Stimulated activated CD4-positive, alpha-beta T cell treated with anti-CD3 and anti-CD28 coated beads, TNF-alpha, amount 100 ng/mL, for 24 hours (primary cell): ENCODE measurements around the gene BNIP2.
"Not testable (repeated sequence)": the region's sequence is repeated elsewhere in the genome, so short reads cannot be mapped to it uniquely, and the experiment has no call there.

Experiments
- DNase-seq, 3 experiments: peaks; one replicate each; pipeline ENCODE4 v3.0.0-alpha.2; 2020; ENCODE audit warnings: low read depth in 3 of 3

The BNIP2 gene, protein sequence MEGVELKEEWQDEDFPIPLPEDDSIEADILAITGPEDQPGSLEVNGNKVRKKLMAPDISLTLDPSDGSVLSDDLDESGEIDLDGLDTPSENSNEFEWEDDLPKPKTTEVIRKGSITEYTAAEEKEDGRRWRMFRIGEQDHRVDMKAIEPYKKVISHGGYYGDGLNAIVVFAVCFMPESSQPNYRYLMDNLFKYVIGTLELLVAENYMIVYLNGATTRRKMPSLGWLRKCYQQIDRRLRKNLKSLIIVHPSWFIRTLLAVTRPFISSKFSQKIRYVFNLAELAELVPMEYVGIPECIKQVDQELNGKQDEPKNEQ

DNA sequence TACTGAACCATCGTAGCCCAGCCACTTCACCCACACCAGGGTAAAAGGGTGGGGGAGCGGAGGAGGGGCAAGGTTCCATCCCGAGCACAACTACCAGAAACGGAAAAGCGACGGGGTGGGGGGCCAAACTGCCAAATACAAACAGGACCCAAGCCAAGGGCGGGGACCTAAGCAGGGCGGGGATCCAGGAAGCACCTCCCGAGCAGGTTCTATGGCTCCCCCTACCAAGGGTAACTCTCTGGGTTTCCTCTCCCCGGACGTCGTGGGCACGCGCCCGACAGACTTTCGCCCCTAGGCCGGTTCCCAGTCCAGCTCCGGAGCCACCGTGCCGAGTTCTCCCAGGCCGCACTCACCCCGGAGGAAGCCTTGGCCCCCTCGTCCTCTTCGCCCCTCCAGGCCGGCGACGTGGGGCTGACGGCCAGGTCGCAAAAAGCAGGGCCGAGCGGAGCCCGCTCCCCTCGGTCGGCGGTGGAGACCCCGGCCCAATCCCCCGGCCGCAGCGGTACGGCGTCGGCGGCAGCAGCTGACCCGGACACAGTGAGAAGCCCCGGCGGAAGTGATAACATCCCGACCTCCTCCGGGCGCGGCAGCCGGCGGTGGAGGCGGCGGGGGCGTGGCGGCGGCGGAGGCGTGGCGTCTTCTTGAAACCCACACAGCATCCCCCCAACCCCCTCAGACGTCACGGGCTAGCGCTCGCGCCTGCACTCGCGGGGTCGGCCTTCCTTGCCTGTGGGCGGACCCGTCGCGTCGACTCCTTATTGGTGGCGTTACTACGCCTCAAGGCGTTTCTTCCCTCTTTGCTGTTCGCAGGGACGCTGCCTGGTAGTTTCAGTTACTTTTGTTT, at the start of gene BNIP2:
Gene BNIP2 (minus strand): TSS at position 539 of the 844 bp plus-strand sequence. CDS start 6,863 bp downstream, outside the sequence.
- peak; percentile 93 to 98 (median 93) for DNase-seq

DNA sequence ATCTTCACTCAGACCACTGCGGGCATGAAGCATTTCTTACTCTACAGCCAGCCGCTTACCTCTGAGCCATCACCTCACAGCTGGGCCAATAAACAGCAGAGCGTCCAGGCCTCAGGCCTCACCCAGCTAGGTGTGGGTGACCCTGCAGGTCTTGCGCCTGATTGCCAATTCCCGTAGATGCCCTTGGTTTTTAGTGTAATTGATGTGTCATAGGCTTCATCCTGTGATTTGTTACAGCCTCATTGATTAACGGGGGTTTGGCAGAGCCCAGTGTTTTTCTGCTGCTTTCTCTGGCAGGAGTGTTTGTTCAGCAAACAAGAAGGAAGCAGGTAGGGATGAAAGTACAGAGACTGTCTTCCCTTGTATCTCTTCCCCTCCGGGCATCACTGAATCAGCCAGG, 49.6 kb upstream of the BNIP2 start:
- DNase-seq, result no peak

DNA sequence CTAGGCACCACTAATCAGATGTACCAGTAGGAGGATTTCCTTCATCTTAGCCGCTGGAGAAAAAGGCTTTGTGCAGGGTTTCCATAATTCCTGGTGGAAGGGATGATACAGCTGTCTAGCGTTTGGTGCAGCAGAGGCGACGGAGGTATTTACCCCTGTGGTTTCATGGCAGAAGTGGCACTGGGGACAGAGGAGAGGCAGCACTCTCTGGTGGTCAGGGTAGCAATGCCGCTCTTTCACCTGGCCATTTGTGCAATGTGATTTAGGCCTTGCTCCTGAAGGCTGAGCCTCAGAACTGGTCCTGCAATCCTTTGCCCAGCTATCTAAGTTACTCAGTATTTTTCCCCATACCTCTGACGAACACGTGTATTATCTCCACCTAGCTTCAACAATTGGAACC, 47.1 kb upstream of the BNIP2 start:
- DNase-seq, result no peak

DNA sequence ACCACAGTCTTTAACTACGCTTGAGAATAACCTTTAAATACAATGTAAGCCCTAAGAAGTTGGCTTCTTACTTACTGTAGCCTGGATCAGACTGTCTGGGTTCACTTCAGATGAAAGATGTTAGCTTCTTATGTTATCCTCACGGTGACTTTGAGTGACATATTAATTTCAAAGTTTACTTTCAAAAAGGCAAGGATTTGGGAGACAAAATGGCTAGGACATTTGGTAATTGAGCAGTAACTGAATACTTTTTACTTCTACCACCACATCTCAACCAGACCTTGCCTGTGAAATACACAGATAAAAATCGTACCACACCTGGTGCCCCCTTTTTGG, 36.0 kb upstream of the BNIP2 start:
- DNase-seq, result no peak

DNA sequence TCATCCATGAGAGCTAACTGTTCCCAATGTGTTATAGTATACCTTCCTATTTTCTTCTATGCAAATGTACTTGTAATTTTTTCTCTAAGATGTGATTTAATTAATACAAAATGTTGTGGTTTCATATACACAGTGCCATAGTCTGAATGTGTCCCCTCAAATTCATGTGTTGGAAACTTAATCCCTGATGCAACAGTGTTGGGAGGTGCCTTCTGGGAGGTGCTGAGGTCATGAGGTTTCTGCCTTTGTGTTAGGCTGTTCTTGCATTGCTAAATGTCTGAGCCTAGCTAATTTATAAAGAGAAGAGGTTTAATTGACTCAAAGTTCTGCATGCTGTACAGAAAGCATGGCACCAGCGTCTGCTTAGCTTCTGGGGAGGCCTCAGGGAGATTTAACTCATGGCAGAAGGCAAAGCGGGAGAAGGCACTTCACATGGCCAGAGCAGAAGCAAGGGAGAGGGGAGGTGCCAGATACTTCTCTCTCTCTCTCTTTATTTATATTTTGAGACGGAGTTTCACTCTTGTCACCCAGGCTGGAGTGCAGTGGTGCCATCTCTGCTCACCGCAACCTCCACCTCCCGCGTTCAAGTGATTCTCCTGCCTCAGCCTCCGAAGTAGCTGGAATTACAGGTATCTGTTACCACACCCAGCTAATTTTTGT, 34.7 kb upstream of the BNIP2 start:
- DNase-seq, result no peak

DNA sequence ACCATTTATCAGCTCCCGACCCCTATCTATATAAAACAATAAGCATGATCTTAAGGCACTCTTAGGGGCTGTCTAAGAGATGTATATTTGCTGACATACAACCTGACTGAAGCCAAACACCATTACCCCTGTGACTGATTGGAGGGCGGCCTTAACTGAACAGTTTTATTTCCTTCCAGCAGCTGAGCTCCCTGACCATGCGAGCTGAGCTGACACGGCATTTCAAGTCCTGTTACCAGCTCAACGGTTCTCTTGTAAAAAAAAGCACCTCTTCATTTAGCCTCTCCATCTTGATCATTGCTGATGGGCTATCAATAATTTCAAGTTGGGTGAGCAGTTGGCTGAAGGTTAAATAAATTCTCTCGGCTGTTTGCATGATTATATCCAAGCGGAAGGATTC, 33.4 kb upstream of the BNIP2 start:
- no peak for DNase-seq

DNA sequence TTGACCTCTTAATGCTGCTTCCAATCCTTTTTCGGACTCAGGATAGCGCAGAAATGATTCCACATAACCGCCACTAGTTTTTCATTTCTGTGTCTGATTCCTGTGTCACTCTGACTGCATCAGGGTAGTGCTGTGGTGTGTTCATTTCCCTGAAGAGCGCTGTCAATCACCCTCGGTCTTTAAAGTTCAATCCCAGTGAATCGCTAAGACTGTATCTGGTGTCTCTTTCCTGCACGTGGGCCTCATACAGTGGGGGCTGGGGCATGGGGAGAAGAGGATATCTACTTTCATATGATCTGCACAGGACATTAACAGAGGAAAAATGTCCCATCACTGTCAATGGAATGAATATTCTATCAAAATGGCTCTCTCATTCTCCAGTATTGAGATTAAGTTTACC, 32.9 kb upstream of the BNIP2 start:
- no peak for DNase-seq

DNA sequence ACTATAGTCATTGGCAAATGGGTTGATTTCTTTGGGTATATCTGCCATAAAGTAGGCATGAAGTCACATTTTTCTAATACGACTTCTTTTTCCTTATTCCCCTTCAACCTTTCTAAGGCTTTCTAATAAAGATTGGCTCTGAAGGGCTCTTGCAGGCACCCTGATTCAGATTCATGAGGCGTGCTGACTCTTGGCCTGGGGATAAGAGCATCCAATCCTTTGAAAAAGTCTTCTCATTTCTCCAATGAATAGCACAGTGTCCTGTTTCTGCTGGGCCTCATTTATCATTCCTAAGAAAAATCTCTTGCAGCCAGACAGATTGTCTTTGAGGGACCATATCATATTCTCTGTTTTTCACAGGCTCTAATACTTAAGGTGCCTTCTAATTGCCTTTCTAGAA, 32.3 kb upstream of the BNIP2 start:
- no peak for DNase-seq

DNA sequence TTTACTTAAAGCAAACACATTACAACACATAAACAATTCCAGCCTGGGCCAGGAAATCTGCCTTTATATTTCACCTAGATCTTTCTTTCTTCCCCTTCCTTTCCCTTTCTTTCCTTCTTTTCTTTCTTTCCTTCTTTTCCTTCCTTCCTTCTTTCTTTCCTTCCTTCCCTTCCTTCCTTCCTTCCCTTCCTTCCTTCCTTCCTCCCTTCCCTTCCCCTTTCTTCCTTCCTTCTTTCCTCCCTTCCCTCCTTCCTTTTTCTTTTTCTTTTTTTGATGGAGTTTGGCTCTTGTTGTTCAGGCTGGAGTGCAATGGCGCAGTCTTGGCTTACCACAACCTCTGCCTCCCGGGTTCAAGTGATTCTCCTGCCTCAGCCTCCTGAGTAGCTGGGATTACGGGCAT, 24.1 kb upstream of the BNIP2 start:
- no peak for DNase-seq

DNA sequence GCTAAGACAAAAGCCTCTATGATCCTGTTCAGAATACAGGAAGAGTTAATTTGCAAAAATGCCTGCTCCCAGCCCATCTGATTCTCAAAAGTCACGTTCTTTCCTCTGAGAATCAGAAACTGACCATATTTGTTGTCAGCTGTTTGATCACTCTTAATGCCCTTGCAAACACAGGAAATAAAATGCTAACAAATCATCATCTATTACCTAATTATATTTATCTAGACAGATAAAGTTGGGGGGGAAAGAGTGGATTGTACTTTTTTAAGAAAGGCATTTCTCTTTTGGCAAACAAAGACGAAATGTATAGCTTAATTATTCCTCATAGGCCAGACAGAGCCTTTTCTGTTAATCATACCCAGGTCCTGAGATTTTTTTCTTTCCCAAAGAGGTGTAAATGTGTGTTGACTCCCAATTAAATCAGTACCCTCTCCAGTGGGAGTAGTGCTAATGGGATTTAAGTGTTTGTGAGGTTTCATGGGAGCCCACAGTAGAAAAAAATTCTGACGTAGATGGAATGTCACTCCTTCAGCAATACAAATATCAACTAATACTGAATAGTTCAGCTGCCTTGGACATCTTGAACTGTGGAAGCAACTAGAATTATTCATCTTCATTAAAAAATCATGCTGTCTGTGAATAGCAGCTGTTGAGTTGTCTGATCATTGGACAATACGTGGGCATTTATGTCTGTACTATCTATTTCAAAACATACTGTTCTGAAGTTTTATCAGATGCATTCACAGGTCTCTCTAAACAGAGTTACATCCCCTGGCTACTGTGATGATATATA, 22.5 kb upstream of the BNIP2 start:
- no peak for DNase-seq

DNA sequence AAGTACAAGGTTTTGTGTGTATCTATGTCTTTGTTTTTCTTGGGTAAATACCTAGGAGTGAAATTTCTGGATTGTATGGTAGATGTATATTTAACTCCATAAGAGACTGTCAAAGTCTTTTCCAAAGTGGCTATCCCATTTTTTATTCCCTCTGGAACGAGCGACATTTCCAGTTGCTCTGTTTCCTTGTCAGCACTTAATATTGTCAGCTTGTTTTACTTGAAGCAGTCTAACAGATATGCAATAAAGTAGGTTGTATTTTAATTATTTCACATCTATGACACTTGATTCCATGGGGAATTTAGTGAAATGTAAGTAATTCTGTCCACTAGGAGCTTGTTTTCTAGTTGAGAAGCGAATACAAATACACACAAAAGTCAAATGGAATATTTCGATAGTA, 18.5 kb upstream of the BNIP2 start:
- DNase-seq, result no peak

DNA sequence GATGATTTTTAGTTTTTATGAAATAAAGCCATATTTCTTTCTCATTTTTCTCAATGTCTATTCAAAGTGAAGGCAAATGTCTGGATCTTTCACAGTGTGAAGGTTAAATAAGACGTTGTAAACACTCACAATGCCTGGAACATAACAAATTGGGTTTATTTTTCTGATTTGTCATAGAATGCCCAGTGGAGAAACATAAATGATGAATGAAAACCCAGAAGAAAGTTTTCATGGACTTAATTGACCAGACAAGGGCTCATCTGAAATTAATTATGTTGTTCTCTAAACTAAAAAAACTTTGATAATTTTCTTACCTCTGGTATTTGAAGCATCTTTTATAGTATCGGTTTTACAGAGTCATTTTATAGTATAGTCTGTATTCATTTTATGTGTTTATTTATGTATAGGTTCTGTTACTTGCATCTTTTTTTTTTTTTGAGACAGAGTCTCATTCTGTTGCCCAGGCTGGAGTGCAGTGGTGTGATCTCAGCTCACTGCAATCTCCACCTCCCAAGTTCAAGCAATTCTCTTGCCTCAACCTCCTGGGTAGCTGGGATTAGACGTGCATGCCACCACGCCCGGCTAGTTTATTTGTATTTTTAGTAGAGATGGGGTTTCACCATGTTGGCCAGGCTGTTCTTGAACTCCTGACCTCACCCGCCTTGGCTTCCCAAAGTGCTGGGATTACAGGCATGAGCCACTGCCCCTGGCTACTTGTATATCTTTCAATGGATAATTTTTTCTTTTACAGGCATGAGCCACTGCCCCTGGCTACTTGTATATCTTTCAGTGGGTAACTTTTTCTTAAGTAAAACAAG, 15.1 kb upstream of the BNIP2 start:
- no peak for DNase-seq

DNA sequence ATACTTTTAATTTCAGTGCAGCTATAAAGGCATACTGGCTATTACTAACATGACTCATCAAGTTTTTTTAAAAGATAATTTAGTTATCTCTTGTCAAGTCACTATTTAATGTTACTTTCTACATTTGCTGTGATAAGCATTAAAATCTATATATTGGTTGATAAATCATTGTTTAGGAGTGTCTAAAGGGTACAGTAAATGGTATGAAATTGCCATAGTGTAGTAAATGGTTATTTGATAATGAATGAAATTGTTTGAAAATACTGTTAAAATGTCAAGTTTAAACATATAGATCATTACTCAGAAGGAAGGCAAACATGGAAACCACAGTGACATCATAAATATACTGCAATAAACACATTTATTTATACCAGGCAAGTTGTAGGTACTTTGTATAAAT, 13.2 kb upstream of the BNIP2 start:
- no peak for DNase-seq

DNA sequence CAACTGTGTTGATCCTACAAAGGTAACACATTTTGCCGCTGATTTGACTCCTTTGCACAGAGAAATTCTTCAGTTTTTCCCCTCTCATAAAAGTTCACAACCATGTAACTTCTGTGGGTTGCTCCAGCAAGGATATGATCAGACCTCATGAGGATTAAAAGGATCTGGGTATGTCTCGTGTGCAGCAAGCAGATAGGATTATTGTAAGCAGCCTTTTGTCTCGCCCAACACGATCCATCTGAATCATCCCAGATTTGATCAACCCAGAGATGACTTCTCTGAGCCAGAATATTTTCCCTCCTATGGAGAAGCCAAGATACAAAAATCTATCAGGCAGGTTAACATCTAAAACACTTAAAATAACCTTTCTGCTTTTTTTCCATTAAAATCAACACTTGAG, 12.8 kb upstream of the BNIP2 start:
- no peak for DNase-seq

DNA sequence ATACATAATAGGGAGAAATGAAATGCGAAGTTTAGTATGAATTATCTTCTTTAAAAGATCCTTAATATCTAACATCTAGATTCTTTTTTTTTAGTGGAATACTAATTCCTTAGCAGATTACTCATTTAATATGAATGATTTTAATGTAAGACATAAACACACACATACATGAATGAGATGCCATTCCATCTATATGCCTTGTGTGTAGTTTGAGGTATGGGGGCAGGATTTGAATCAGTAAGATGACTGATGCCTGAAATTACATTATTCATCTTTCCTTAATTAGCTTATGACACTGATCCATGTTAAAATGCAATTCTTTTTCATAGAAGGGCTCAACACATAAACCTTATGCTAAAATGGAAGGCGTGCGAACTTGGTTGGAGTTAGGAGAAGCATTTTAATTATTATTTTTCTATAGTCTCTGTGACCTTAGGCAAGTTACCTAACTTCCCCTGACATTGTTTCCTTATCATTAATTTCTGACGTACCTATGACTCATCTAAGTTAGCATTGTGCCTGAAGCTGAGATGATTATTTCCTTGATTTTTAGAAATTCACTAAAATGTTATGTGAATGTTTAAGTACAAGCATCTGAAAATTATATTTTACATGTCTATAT, 10.8 kb upstream of the BNIP2 start:
- no peak for DNase-seq

DNA sequence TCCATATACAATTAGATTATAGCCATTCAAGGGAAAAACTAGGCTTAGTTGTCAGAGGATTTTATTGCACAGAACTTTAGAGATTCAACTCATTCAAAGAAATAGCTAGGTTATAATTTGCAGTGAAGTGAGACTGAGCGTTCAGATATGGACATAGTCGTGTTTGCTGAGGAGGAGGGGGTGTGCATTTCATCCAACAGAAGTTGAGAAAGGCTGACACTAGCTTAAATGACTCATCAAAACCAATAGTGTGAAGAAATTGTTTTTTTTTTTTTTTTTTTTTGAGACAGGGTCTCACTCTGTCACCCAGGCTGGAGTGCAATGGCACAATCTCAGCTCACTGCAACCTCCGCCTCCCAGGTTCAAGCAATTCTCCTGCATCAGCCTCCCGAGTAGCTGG, 8.9 kb upstream of the BNIP2 start:
- not testable (repeated sequence) for DNase-seq

DNA sequence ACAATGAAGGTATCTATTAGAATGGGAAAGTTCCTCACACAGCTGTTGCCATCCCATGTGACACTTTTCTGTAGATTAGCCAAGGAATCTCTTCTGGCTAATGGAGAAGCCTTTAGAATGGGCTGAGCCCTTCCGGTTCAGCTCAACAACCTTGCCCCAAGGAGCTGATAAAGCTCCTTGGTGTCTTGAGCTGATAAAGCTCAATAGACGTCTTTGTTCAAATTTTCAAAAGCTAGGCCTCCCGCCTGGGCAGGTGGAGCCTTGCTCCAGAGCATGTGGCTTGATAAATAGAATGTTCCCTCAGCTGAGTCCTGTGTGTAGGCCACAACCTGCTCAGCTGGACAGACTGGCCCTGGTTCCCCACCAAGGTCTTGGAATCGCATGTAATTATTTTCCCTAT, 7.2 kb upstream of the BNIP2 start:
- DNase-seq, result no peak

DNA sequence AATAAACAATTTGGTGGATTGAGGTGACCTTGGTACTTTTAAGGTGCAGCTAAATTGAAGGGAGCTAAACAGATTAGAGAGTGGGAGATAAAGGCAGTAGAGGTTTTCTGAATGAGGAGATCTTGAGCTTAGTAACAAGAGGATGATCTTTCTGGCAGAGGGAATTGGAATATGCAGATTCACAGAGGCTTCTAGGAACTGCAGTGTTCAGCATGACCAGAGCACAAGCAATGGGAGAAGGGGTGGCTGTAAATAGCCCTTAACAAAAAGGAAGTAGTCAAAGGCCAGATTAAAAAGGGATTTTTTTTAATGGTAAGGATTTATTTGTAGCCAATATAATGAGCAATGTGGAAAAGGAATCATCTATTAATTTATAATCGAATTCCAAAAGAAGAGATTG, 5.7 kb upstream of the BNIP2 start:
- DNase-seq, result no peak

DNA sequence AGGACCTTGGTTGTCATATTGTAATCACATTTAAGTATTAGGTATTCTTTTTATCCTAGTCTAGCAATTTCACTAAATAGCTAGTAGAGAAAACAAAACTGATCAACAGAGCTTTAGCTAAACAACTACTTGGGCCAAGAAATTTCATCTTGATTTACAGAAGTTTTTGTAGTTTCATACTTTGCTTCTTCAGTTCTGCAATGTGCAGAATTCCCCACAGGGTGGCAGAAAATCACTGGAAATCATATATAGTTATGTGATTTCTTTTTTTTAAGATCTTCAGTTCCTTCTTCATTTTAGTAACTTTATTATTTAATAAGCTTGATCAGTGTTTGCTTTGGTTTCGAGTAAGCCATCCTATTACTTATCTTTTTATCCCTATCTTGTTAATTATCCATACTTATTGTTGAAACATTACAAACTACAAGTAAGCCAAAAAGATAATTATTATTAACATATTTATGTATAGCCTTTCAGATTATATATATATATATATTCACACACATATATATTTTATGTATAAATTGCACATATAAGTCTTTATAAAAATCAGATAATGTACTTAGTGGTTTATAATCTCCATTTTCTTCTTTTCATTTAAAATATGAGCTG, 2.2 kb upstream of the BNIP2 start:
- DNase-seq, result peak in 1 of 3 experiments; percentile 15

DNA sequence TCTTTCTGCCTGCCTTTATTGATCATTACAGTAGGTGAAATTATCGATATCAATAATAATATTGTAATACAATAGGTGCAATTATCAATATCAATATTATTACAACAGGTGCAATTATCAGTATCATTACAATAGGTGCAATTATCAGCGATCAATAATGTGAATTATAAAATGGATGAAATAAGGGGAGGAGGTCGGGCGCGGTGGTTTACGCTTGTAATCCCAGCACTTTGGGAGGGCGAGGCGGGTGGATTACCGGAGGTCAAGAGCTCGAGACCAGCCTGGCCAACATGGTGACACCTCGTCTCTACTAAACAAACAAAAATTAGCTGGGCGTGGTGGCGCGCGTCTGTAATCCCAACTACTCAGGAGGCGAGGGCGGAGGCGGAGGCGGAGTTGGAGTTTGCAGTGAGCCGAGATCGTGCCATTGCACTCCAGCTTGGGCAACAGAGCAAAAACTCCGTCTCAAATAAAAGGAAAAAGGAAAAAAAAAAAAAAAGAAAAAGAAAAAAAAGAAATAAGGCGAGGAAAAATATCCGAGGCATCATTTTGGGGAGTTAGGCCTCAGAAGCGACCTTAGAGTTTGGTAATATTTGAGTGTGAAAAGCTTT, 611 bp upstream of the BNIP2 start:
- DNase-seq, result peak; percentile 14 to 63 (median 17)
